Sciatic nerve (tissue), 2 donors: ENCODE measurements around the gene FBH1. TPM values are rescaled to one million over a fixed set of nuclear protein-coding genes. Genes with fewer than 3 reads are reported as not detected.
"Not testable (repeated sequence)": the region's sequence is repeated elsewhere in the genome, so short reads cannot be mapped to it uniquely, and the experiment has no call there.

Source experiments
- ATAC-seq: fragments of 200-7000 bp; cut with Tn5 transposase; one replicate; pipeline ENCODE4 v1.9.1; 2020; ENCODE audit warnings: mild to moderate bottlenecking, moderate library complexity
- DNase-seq: peaks from one replicate; pipeline ENCODE4 v3.0.0-alpha.2; 2020; ENCODE audit warnings: low spot score
- intact Hi-C: fragments of 100-400 bp; cut with DNase I; formaldehyde crosslinking; loops from one replicate; pipeline ENCODE4 v1.14.2; 2022
- total RNA-seq: library from RNA; stranded (reverse); fragmentation: NEBNext Ultra II Directional; extraction: Animal tissue kit (Norgen Biotek cat#: 25700); gene quantifications from one replicate; pipeline ENCODE4 v1.2.1, GENCODE V29; 2021
- donor health status: DM: no; HTN: no; CAD: no.
- donor health status: DM: no; HTN: no; CAD: no.

The FBH1 gene
- total RNA-seq, 1 donor from 2014 or later: 85.3 TPM

GRCh38 chr10:5924889-5925288 lies 34.8 kb downstream of the FBH1 start:
- ATAC-seq: no peak
- intact Hi-C loops: no loop called here
- DNase-seq: no peak

- intact Hi-C loops: no loop called here
- DNase-seq: no peak
- no peak for ATAC-seq
Measured at GRCh38 chr10:5927306-5927705, 37.3 kb downstream of the FBH1 start.

- intact Hi-C loops: no loop called here
- peak; percentile 38 for ATAC-seq
- DNase-seq: no peak
Measured at GRCh38 chr10:5929442-5929841, 39.4 kb downstream of the FBH1 start.

GRCh38 chr10:5930272-5930671 lies 40.2 kb downstream of the FBH1 start:
- DNase-seq (no peak), ATAC-seq (no peak)
- intact Hi-C loops: no loop called here

GRCh38 chr10:5932345-5932744 lies 42.3 kb downstream of the FBH1 start:
- ATAC-seq (peak; percentile 47), DNase-seq (no peak)
- intact Hi-C loops: no loop called here

- intact Hi-C loops: no loop called here
- ATAC-seq: no peak
Measured at GRCh38 chr10:5933909-5934546, 44.0 kb downstream of the FBH1 start.

GRCh38 chr10:5935628-5936027 lies 45.6 kb downstream of the FBH1 start:
- ATAC-seq: no peak
- intact Hi-C loops: no loop called here
- no peak for DNase-seq

More at GRCh38 chr10:5933909-5934546, 44.0 kb downstream of the FBH1 start:
- no peak for DNase-seq

- ATAC-seq (no peak), DNase-seq (no peak)
- intact Hi-C loops: no loop called here
Measured at GRCh38 chr10:5937016-5937415, 47.0 kb downstream of the FBH1 start.

- intact Hi-C loops: no loop called here
- ATAC-seq (no peak), DNase-seq (no peak)
Measured at GRCh38 chr10:5938291-5938690, 48.2 kb downstream of the FBH1 start.

GRCh38 chr10:5940807-5941218 lies 50.8 kb downstream of the FBH1 start:
- intact Hi-C loops: no loop called here
- ATAC-seq (no peak), DNase-seq (no peak)

GRCh38 chr10:5941579-5941978 lies 51.5 kb downstream of the FBH1 start:
- intact Hi-C loops: no loop called here
- ATAC-seq (no peak), DNase-seq (no peak)

GRCh38 chr10:5942001-5942400 lies 52.0 kb downstream of the FBH1 start:
- DNase-seq (no peak), ATAC-seq (no peak)
- intact Hi-C loops: no loop called here

GRCh38 chr10:5942474-5942873 lies 52.4 kb downstream of the FBH1 start:
- intact Hi-C loops: no loop called here
- peak; percentile 57 for ATAC-seq
- peak; percentile 73 for DNase-seq

GRCh38 chr10:5943536-5943935 lies 53.5 kb downstream of the FBH1 start:
- peak; percentile 38 for ATAC-seq
- intact Hi-C loops: no loop called here
- DNase-seq: no peak

- intact Hi-C loops: no loop called here
- DNase-seq (peak; percentile 81), ATAC-seq (peak; percentile 82)
Measured at GRCh38 chr10:5944389-5945189, 54.5 kb downstream of the FBH1 start.

- ATAC-seq (no peak), DNase-seq (no peak)
- intact Hi-C loops: no loop called here
Measured at GRCh38 chr10:5945190-5945509, 55.1 kb downstream of the FBH1 start.

- ATAC-seq (peak; percentile 45), DNase-seq (no peak)
- intact Hi-C loops: no loop called here
Measured at GRCh38 chr10:5945561-5946418, 55.7 kb downstream of the FBH1 start.

GRCh38 chr10:5946419-5946775 lies 56.4 kb downstream of the FBH1 start:
- ATAC-seq, DNase-seq, intact Hi-C loops: not testable (repeated sequence)

- ATAC-seq: no peak
- intact Hi-C loops: no loop called here
- no peak for DNase-seq
Measured at GRCh38 chr10:5946786-5947185, 56.7 kb downstream of the FBH1 start.
